Measurements from ENCODE around the gene IL16.

GRCh38 chr15:81235276-81236123 lies 38.8 kb downstream of the IL16 start:
- TF ChIP-seq CTCF (IDR thresholded peaks at IDR 0.05; ENCODE audit: insufficient read depth, low read length, poor library complexity, severe bottlenecking) (no peak), EZH2phosphoT487 (conservative IDR thresholded peaks at IDR 0.05; ENCODE audit: low read length) (no peak)

Data from SU-DHL-6 (cell line).